ENCODE data around the gene BCAR3.
"Not testable (repeated sequence)": the region's sequence is repeated elsewhere in the genome, so short reads cannot be mapped to it uniquely, and the experiment has no call there.

The BCAR3 gene

GRCh38 chr1:93690341-93690740 lies 8.7 kb upstream of the BCAR3 start:
- no peak for DNase-seq (ENCODE audit: low read depth in 2 of 2, low spot score in 1 of 2)

- DNase-seq (ENCODE audit: low read depth in 2 of 2, low spot score in 1 of 2), result no peak
These were observed 8.0 kb upstream of the BCAR3 start for GRCh38 chr1:93689521-93690223.

- no peak for DNase-seq (ENCODE audit: low read depth in 2 of 2, low spot score in 1 of 2)
These were observed 5.9 kb upstream of the BCAR3 start for GRCh38 chr1:93687542-93687941.

GRCh38 chr1:93686504-93687250 lies 5.0 kb upstream of the BCAR3 start:
- no peak for DNase-seq (ENCODE audit: low read depth in 2 of 2, low spot score in 1 of 2)

- DNase-seq (ENCODE audit: low read depth in 2 of 2, low spot score in 1 of 2), result no peak
These were observed 4.3 kb upstream of the BCAR3 start for GRCh38 chr1:93685918-93686317.

GRCh38 chr1:93683234-93683633 lies 1.6 kb upstream of the BCAR3 start:
- DNase-seq (ENCODE audit: low read depth in 2 of 2, low spot score in 1 of 2), result no peak

- DNase-seq (ENCODE audit: low read depth in 2 of 2, low spot score in 1 of 2), result no peak
These were observed 364 bp upstream of the BCAR3 start for GRCh38 chr1:93681989-93682412.

- DNase-seq (ENCODE audit: low read depth in 2 of 2, low spot score in 1 of 2), result no peak
These were observed 1.1 kb downstream of the BCAR3 start for GRCh38 chr1:93680420-93681100.

- no peak for DNase-seq (ENCODE audit: low read depth in 2 of 2, low spot score in 1 of 2)
These were observed 1.6 kb downstream of the BCAR3 start for GRCh38 chr1:93680076-93680419.

GRCh38 chr1:93679546-93679945 lies 2.1 kb downstream of the BCAR3 start:
- no peak for DNase-seq (ENCODE audit: low read depth in 2 of 2, low spot score in 1 of 2)

GRCh38 chr1:93678946-93679480 lies 2.6 kb downstream of the BCAR3 start:
- no peak for DNase-seq (ENCODE audit: low read depth in 2 of 2, low spot score in 1 of 2)

GRCh38 chr1:93678491-93678890 lies 3.1 kb downstream of the BCAR3 start:
- DNase-seq (ENCODE audit: low read depth in 2 of 2, low spot score in 1 of 2), result no peak

GRCh38 chr1:93677729-93678128 lies 3.9 kb downstream of the BCAR3 start:
- DNase-seq (ENCODE audit: low read depth in 2 of 2, low spot score in 1 of 2), result no peak

GRCh38 chr1:93676427-93676826 lies 5.2 kb downstream of the BCAR3 start:
- no peak for DNase-seq (ENCODE audit: low read depth in 2 of 2, low spot score in 1 of 2)

- no peak for DNase-seq (ENCODE audit: low read depth in 2 of 2, low spot score in 1 of 2)
These were observed 5.7 kb downstream of the BCAR3 start for GRCh38 chr1:93675931-93676330.

GRCh38 chr1:93675271-93675670 lies 6.4 kb downstream of the BCAR3 start:
- no peak for DNase-seq (ENCODE audit: low read depth in 2 of 2, low spot score in 1 of 2)

- DNase-seq (ENCODE audit: low read depth in 2 of 2, low spot score in 1 of 2), result not testable (repeated sequence)
These were observed 7.6 kb downstream of the BCAR3 start for GRCh38 chr1:93674071-93674470.

GRCh38 chr1:93673163-93673829 lies 8.3 kb downstream of the BCAR3 start:
- no peak for DNase-seq (ENCODE audit: low read depth in 2 of 2, low spot score in 1 of 2)

- no peak for DNase-seq (ENCODE audit: low read depth in 2 of 2, low spot score in 1 of 2)
These were observed 9.0 kb downstream of the BCAR3 start for GRCh38 chr1:93672477-93673162.

GRCh38 chr1:93672069-93672468 lies 9.6 kb downstream of the BCAR3 start:
- no peak for DNase-seq (ENCODE audit: low read depth in 2 of 2, low spot score in 1 of 2)

GRCh38 chr1:93671099-93671621 lies 10.5 kb downstream of the BCAR3 start:
- DNase-seq (ENCODE audit: low read depth in 2 of 2, low spot score in 1 of 2), result no peak
